Mesenchymal stem cell (in vitro differentiated cells and primary cell): ENCODE results near the gene LORICRIN.

ENCODE experiments used
- DNase-seq: peaks from one replicate; pipeline ENCODE4 v3.0.0-alpha.2; 2013
- H2AFZ ChIP-seq: one replicate; pipeline ENCODE4 v1.6.1; 2013; ENCODE audit warnings: low read depth, mild to moderate bottlenecking, control low read depth, inconsistent platforms, low read length, moderate library complexity
- H2AK5ac ChIP-seq: 2 replicates; pipeline ENCODE4 v1.6.1; 2013; ENCODE audit warnings: low read length, moderate library complexity, mild to moderate bottlenecking, inconsistent platforms; ENCODE audit not compliant: severe bottlenecking
- H2BK120ac ChIP-seq: one replicate; pipeline ENCODE4 v1.6.1; 2013; ENCODE audit warnings: low read depth, mild to moderate bottlenecking, inconsistent platforms, low read length, moderate library complexity
- H2BK12ac ChIP-seq, 2 experiments: one replicate each; pipeline ENCODE4 v1.6.1; 2013; ENCODE audit warnings: inconsistent platforms in 2 of 2, low read length in 2 of 2, mild to moderate bottlenecking in 2 of 2, moderate library complexity in 2 of 2, control low read depth in 1 of 2
- H2BK15ac ChIP-seq: one replicate; pipeline ENCODE4 v1.6.1; 2013; ENCODE audit warnings: mild to moderate bottlenecking, low read depth, inconsistent platforms; ENCODE audit not compliant: poor library complexity, severe bottlenecking
- H2BK5ac ChIP-seq: 2 replicates; pipeline ENCODE4 v1.6.1; 2013; ENCODE audit warnings: low read depth, mild to moderate bottlenecking, low read length, control low read depth, inconsistent platforms; ENCODE audit not compliant: poor library complexity, severe bottlenecking
- H3K14ac ChIP-seq, 2 experiments: one replicate each; pipeline ENCODE4 v1.6.1; 2013; ENCODE audit warnings: inconsistent platforms in 2 of 2, low read length in 2 of 2, control low read depth in 1 of 2, mild to moderate bottlenecking in 1 of 2, moderate library complexity in 1 of 2
- H3K18ac ChIP-seq, 2 experiments: one replicate each; pipeline ENCODE4 v1.6.1; 2013; ENCODE audit warnings: inconsistent platforms in 2 of 2, low read length in 2 of 2, control low read depth in 1 of 2, low read depth in 1 of 2, mild to moderate bottlenecking in 1 of 2
- H3K23ac ChIP-seq, 2 experiments: one replicate each; pipeline ENCODE4 v1.6.1; 2013; ENCODE audit warnings: inconsistent platforms in 2 of 2, low read length in 2 of 2, mild to moderate bottlenecking in 2 of 2, moderate library complexity in 2 of 2, control low read depth in 1 of 2
- H3K27ac ChIP-seq: 2 replicates; pipeline ENCODE4 v1.5.1; 2013; ENCODE audit warnings: mild to moderate bottlenecking, moderate library complexity, low read length, control low read depth, inconsistent platforms; ENCODE audit not compliant: poor library complexity, severe bottlenecking
- H3K27me3 ChIP-seq, 2 experiments: 2 replicates each; pipeline versions ENCODE4 v1.6.1 to v1.7.0; 2013; ENCODE audit warnings: low read length in 2 of 2, mild to moderate bottlenecking in 2 of 2, moderate library complexity in 2 of 2, control low read depth in 1 of 2, inconsistent platforms in 1 of 2; ENCODE audit not compliant: control insufficient read depth in 1 of 2, insufficient read depth in 1 of 2
- H3K36me3 ChIP-seq, 2 experiments: 2 replicates each; pipeline versions ENCODE4 v1.6.1 to v1.7.0; 2013; ENCODE audit warnings: low read length in 2 of 2, control low read depth in 1 of 2, inconsistent platforms in 1 of 2, low read depth in 1 of 2, mild to moderate bottlenecking in 1 of 2; ENCODE audit not compliant: insufficient read depth in 2 of 2, control insufficient read depth in 1 of 2
- H3K4ac ChIP-seq, 2 experiments: one replicate each; pipeline ENCODE4 v1.6.1; 2013; ENCODE audit warnings: inconsistent platforms in 2 of 2, low read length in 2 of 2, mild to moderate bottlenecking in 2 of 2, moderate library complexity in 2 of 2, control low read depth in 1 of 2, low read depth in 1 of 2
- H3K4me1 ChIP-seq: 2 replicates; pipeline ENCODE4 v1.6.1; 2013; ENCODE audit warnings: low read depth, low read length, control low read depth; ENCODE audit not compliant: control insufficient read depth, insufficient read depth
- H3K4me2 ChIP-seq: 2 replicates; pipeline ENCODE4 v1.6.1; 2013; ENCODE audit warnings: low read length, mild to moderate bottlenecking, inconsistent platforms; ENCODE audit not compliant: poor library complexity, severe bottlenecking
- H3K4me3 ChIP-seq, 2 experiments: 2 replicates each; pipeline versions ENCODE4 v1.5.1 to v1.7.0; 2013; ENCODE audit warnings: low read length in 2 of 2, mild to moderate bottlenecking in 2 of 2, control low read depth in 1 of 2, low read depth in 1 of 2; ENCODE audit not compliant: insufficient read depth in 1 of 2
- H3K79me1 ChIP-seq: replicated peaks from 2 replicates; pipeline ENCODE4 v1.6.1; 2013; ENCODE audit warnings: mild to moderate bottlenecking, control low read depth, low read length, inconsistent platforms; ENCODE audit not compliant: poor library complexity, severe bottlenecking
- H3K9ac ChIP-seq: 2 replicates; pipeline ENCODE4 v1.7.0; 2013; ENCODE audit warnings: mild to moderate bottlenecking, low read length, moderate library complexity
- H3K9me3 ChIP-seq: 2 replicates; pipeline ENCODE4 v1.7.0; 2013; ENCODE audit warnings: mild to moderate bottlenecking, low read length; ENCODE audit not compliant: control insufficient read depth
- H4K8ac ChIP-seq: one replicate; pipeline ENCODE4 v1.6.1; 2013; ENCODE audit warnings: inconsistent platforms, mild to moderate bottlenecking, low read length, moderate library complexity
- H4K91ac ChIP-seq: one replicate; pipeline ENCODE4 v1.6.1; 2013; ENCODE audit warnings: mild to moderate bottlenecking, low read length, inconsistent platforms
- WGBS: methylation state at CpG from one replicate; pipeline ENCODE4 v1.1.7; 2013; ENCODE audit warnings: mixed read lengths; 5-methylcytosine and 5-hydroxymethylcytosine counted together

LORICRIN gene

GRCh38 chr1:153231785-153232184, 27.7 kb upstream of the LORICRIN start:
- H4K8ac ChIP-seq = no peak overlapping the region
- no peak overlapping the region for H2AFZ ChIP-seq
- H2AK5ac ChIP-seq = no peak overlapping the region
- no peak overlapping the region for H2BK120ac ChIP-seq
- H3K79me1 ChIP-seq = no peaks in the 10 kb centered on the region
- no peak overlapping the region for H3K9ac ChIP-seq
- H3K4me3 ChIP-seq = no peak overlapping the region
- H3K27ac ChIP-seq = no peak overlapping the region
- no peaks in the 10 kb centered on the region for H3K36me3 ChIP-seq
- no peak overlapping the region for H2BK12ac ChIP-seq
- no peaks in the 10 kb centered on the region for H3K4me1 ChIP-seq
- H2BK15ac ChIP-seq = no peak overlapping the region
- no peak overlapping the region for H4K91ac ChIP-seq
- no peak overlapping the region for H3K14ac ChIP-seq
- H3K4ac ChIP-seq = no peak overlapping the region
- no peak overlapping the region for H2BK5ac ChIP-seq
- no peaks in the 10 kb centered on the region for H3K9me3 ChIP-seq
- DNase-seq = no peak
- WGBS = 31% methylated on average over 2 of the region's 2 CpGs
- H3K27me3 ChIP-seq = peaks cover 0 to 16% of the 10 kb centered on the region in 2 experiments
- no peak overlapping the region for H3K4me2 ChIP-seq
- H3K18ac ChIP-seq = no peak overlapping the region
- H3K23ac ChIP-seq = no peak overlapping the region

- Histone ChIP-seq H3K23ac (no peak overlapping the region), H3K18ac (no peak overlapping the region), H3K36me3 (no peaks in the 10 kb centered on the region), H2AFZ (no peak overlapping the region), H3K4me3 (no peak overlapping the region), H2BK12ac (no peak overlapping the region), H3K27ac (no peak overlapping the region), H2AK5ac (no peak overlapping the region), H3K9ac (no peak overlapping the region), H2BK15ac (no peak overlapping the region), H3K4me2 (no peak overlapping the region), H3K9me3 (no peaks in the 10 kb centered on the region), H3K4ac (no peak overlapping the region), H4K91ac (no peak overlapping the region), H3K79me1 (no peaks in the 10 kb centered on the region), H2BK5ac (no peak overlapping the region), H3K27me3 (peaks cover 0 to 16% of the 10 kb centered on the region in 2 experiments), H3K4me1 (no peaks in the 10 kb centered on the region), H3K14ac (no peak overlapping the region), H4K8ac (no peak overlapping the region), H2BK120ac (no peak overlapping the region)
- WGBS = 41% methylated on average over 3 of the region's 3 CpGs
- no peak for DNase-seq
Observed at GRCh38 chr1:153232553-153232952, 26.9 kb upstream of the LORICRIN start.

GRCh38 chr1:153233448-153233847, 26.0 kb upstream of the LORICRIN start:
- Histone ChIP-seq H3K4me3 (no peak overlapping the region), H3K27me3 (peaks cover 0 to 9% of the 10 kb centered on the region in 2 experiments), H3K9ac (no peak overlapping the region), H3K4me2 (no peak overlapping the region), H3K14ac (no peak overlapping the region), H3K23ac (no peak overlapping the region), H4K91ac (no peak overlapping the region), H4K8ac (no peak overlapping the region), H2AFZ (no peak overlapping the region), H2BK12ac (no peak overlapping the region), H3K18ac (no peak overlapping the region), H3K36me3 (no peaks in the 10 kb centered on the region), H2BK120ac (no peak overlapping the region), H3K4me1 (no peaks in the 10 kb centered on the region), H3K9me3 (no peaks in the 10 kb centered on the region), H3K79me1 (no peaks in the 10 kb centered on the region), H2BK5ac (no peak overlapping the region), H2BK15ac (no peak overlapping the region), H3K4ac (no peak overlapping the region), H2AK5ac (no peak overlapping the region), H3K27ac (no peak overlapping the region)
- DNase-seq = no peak
- no CpG with 5 or more reads among the region's 1 CpG for WGBS

DNA sequence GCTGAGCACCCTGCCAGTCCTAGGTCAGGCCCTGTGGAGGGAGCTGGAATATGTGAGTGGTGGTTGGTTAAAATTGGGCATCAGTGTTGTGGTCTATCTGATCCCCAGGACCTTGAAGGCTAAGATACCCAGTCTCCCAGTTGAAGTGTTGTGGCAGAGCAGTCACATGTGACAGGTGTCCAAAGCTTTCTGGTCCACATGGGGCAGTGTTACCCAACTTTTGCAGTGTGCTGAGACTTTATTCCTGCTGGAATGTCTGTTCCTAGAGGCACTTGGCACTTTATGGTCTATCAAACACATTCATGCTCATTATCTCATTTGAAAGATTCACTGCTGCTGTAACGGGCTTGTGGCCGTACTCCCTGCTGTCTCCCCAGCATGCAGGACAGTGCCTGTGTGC, 21.0 kb upstream of the LORICRIN start:
- Histone ChIP-seq H4K91ac (no peak overlapping the region), H3K9ac (no peak overlapping the region), H3K14ac (no peak overlapping the region), H2AK5ac (no peak overlapping the region), H3K27me3 (peaks cover 0 to 9% of the 10 kb centered on the region in 2 experiments), H2BK120ac (no peak overlapping the region), H2BK5ac (no peak overlapping the region), H3K4ac (no peak overlapping the region), H2BK12ac (no peak overlapping the region), H3K4me2 (no peak overlapping the region), H2AFZ (no peak overlapping the region), H3K9me3 (no peaks in the 10 kb centered on the region), H2BK15ac (no peak overlapping the region), H3K27ac (no peak overlapping the region), H3K18ac (no peak overlapping the region), H3K4me1 (no peaks in the 10 kb centered on the region), H3K79me1 (no peaks in the 10 kb centered on the region), H4K8ac (no peak overlapping the region), H3K23ac (no peak overlapping the region), H3K4me3 (no peak overlapping the region), H3K36me3 (no peaks in the 10 kb centered on the region)
- WGBS = 69% methylated on average over 2 of the region's 2 CpGs
- DNase-seq = no peak
